HG02938 (cell line): ENCODE measurements around the gene CEP89.
"Not testable (repeated sequence)": the region's sequence is repeated elsewhere in the genome, so short reads cannot be mapped to it uniquely, and the experiment has no call there.

ENCODE experiments used
- ATAC-seq: cut with Tn5 transposase; IDR thresholded peaks from one replicate; pipeline ENCODE4 v1.9.1; 2021; ENCODE audit warnings: mild to moderate bottlenecking, moderate library complexity; ENCODE audit not compliant: unreplicated experiment

Gene CEP89

GRCh38 chr19:32872391-32872790, 99.4 kb downstream of the CEP89 start:
- ATAC-seq = no peak

GRCh38 chr19:32870981-32871451, 100.7 kb downstream of the CEP89 start:
- ATAC-seq = no peak

- no peak for ATAC-seq
Observed at GRCh38 chr19:32869966-32870573, 101.7 kb downstream of the CEP89 start.

- ATAC-seq = no peak
Observed at GRCh38 chr19:32869369-32869965, 102.3 kb downstream of the CEP89 start, which contains the start of gene SLC7A9. TSS of gene SLC7A9 (minus strand) at chr19:32869767. CDS start at chr19:32868534, 1,233 bp downstream.

- no peak for ATAC-seq
Observed at GRCh38 chr19:32868206-32868950, 103.4 kb downstream of the CEP89 start.

GRCh38 chr19:32867436-32867835, 104.3 kb downstream of the CEP89 start:
- ATAC-seq = not testable (repeated sequence)

- ATAC-seq = no peak
Observed at GRCh38 chr19:32866564-32867265, 105.0 kb downstream of the CEP89 start.

- ATAC-seq = no peak
Observed at GRCh38 chr19:32866061-32866460, 105.7 kb downstream of the CEP89 start.

GRCh38 chr19:32865326-32865725, 106.4 kb downstream of the CEP89 start:
- ATAC-seq = no peak

- no peak for ATAC-seq
Observed at GRCh38 chr19:32864318-32865007, 107.3 kb downstream of the CEP89 start.

GRCh38 chr19:32863841-32864240, 107.9 kb downstream of the CEP89 start:
- ATAC-seq = no peak

- ATAC-seq = no peak
Observed at GRCh38 chr19:32863301-32863700, 108.5 kb downstream of the CEP89 start.

- no peak for ATAC-seq
Observed at GRCh38 chr19:32862741-32863140, 109.0 kb downstream of the CEP89 start.

- ATAC-seq = no peak
Observed at GRCh38 chr19:32862173-32862572, 109.6 kb downstream of the CEP89 start.

GRCh38 chr19:32861596-32861995, 110.2 kb downstream of the CEP89 start:
- ATAC-seq = no peak

GRCh38 chr19:32859591-32859990, 112.2 kb downstream of the CEP89 start:
- no peak for ATAC-seq

GRCh38 chr19:32858559-32858958, 113.2 kb downstream of the CEP89 start:
- no peak for ATAC-seq

- no peak for ATAC-seq
Observed at GRCh38 chr19:32858155-32858554, 113.6 kb downstream of the CEP89 start.

GRCh38 chr19:32857584-32857983, 114.2 kb downstream of the CEP89 start:
- ATAC-seq = no peak

GRCh38 chr19:32856818-32857217, 114.9 kb downstream of the CEP89 start:
- ATAC-seq = not testable (repeated sequence)

GRCh38 chr19:32852216-32852615, 119.5 kb downstream of the CEP89 start:
- no peak for ATAC-seq
